Inflammatory macrophage treated with lipopolysaccharide for 4 hours (primary cell): ENCODE measurements around the gene LRRC45.

Experiments
- DNase-seq: peaks from one replicate; pipeline ENCODE4 v3.0.0-alpha.2; 2020

LRRC45 gene

DNA sequence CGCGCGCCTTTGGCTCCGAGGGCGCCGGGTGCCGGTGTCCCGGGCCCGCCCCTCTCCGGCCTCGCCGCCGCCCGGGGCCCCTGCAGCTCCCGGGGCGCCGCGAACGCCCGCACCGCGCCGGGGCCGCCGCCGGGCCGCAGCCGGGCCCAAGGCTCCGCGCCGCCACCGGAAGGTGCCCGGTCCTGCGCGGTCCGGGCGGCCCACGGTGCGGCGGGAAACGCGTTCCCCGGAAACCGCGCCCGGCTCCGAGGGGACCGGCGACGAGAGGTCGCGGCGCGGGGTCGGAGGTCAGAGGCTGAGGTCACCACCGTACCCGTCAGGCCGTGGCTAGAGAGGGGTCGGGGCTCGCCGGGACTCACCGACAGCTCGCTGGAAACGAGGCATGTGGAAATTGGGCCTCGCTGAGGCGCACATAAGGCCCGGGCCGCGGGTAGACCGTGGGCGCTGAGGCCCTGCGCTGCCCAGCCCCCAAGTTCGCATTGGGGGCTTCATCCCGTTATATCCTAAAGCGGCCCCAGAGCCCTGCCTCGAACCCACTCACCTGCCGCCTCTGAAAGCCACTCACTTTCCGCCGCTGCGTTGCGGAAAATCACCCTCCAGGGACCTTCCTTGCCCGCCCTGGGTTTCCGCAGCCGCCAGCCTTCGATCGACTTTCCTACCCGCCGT is 42.7 kb downstream of the LRRC45 start, which contains the start of gene DUS1L:
DUS1L (minus strand) TSS at position 167 of the 666 bp plus-strand sequence. CDS start 745 bp downstream, outside the sequence.
- DNase-seq, result peak; percentile 65

DNA sequence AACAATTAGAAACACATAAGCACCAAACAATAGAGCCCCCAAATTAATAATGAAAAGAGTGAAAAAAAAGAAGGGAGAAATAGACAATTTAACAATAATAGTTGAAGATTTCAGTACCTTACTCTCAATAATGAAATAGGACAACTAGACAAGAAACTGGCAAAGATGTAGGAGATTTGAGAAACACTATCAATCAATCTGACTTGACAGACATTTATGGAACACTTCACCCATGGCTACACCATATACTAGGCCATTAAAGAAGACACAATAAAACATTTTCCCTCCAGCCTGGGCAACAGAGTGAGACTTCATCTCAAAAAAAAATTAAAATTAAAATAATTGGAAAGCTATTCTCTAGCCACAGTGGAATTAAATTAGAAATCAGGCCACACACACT is 47.5 kb downstream of the LRRC45 start:
- DNase-seq, result no peak

GRCh38 chr17:82072827-82073226 is 49.7 kb downstream of the LRRC45 start:
- no peak for DNase-seq

DNA sequence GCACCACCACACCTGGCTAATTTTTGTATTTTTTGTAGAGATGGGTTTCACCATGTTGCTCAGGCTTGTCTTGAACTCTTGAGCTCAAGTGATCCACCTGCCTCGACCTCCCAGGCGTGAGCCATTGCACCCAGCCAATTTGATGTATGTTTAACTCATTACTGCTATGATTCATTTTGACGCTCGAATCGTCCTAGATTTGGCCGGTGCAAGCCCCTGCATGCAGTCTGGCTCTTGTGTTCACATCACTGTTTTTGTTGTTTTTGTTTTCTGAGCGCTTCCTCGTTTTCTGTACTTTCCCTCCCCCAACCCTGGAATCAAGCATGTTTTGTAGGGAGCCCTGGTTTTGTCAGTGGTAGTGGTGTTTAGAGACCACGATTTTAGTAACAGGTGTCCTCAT is 50.3 kb downstream of the LRRC45 start:
- no peak for DNase-seq

DNA sequence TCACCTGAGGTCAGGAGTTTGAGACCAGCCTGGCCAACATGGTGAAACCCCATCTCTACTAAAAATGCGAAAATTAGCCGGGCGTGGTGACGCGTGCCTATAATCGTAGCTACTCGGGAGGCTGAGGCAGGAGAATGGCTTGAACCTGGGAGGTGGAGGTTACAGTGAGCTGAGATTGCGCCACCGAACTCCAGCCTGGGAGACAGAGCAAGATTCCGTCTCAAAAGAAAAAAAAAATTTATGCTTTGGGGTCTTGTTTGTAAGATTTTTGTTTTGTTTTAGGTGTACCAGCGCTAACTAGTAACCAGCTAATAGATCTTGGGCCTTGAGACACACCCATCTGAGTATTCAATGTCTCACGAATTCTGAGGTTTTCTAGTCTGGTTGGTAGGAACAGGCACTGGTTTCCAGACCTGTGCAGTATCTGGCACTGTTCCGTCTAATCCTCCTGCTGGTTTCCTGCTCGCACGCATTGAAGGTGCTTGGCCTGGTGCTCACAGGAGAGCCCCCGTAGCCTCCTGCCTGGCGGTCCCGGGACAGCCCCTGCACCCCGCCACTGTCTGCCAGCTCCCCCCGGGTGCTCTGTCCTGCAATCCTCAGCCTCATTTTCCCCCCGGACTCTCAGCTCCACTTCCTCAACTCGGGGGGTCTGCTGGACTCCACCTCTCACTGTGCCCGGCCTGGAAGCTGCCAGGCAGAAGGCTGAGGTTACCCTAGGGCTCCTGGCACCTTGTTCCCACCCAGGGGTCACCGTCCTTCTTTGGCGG is 53.1 kb downstream of the LRRC45 start:
- no peak for DNase-seq

DNA sequence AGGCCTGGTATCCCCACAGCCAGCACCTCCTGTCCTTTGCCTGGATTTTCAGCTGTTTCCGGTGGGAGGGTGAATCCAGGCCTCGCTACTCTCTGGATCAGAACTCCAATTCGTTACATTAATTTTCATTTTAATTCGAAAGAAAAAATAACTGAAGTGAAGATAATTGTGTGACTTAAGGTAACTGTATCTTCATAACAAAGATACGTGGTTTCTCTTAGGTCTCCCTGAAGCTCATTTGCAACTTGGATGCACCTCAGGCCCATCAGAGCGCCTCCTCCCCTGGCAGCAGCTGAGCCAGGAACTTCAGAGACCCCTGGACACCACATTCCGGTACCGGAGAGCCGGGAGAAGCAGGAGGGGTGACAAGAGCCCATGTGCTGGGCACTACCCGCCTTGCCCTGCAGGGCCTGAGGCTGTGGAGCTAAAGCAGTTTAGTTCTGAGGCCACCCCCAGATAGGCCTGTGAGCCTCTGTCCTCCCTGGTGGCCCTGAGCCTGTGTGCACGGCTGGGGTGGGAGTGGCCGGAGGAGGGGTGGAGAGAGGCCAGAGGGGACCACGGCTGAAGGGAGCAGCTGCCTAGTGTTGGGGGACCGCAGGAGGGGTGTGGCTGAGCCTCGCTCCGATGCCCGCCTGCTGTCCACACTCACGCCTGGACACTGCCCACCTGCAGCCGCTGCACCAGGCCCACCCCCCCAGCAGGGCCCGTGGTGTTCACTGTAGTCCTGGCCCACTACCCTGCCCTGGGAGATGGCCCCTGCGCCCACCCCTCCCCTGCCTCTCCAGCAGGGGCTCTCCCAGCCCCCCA is 53.9 kb downstream of the LRRC45 start:
- DNase-seq, result no peak

DNA sequence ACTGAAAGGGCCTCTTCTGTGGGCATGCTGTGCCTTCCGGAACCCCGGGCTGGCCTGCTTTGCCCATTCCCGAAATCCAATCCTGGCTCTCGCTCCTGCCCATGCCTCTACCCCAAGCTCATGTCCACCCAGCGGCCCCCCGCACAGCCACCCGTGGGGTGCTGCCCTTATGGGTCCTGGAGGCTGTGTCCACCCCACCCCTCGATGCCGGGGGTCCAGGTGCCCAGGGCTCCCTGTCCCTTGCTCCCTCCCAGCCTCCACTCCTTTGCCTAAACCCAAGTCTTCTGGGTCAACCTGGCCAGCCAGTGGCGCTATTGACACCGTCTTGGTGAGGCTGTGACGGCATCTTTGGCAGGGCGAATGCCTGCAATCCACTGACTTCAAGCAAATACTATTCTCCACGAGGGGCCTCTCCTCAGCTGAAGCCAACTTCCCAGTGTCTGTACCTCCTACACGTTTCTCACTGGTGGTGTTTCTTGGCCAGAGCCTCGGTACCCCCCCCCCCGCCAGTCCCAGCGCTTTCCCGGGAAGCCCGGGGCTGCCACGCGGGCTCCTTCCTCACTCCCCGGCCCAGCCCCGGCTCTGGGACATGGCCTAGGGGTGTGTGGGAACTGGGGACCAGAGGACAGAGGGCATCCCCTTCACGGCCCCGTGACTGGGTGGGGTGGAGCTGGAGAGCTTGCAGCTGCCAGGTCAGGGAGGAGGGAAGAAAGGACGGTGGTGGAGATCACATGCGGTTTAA is 54.7 kb downstream of the LRRC45 start:
- no peak for DNase-seq

DNA sequence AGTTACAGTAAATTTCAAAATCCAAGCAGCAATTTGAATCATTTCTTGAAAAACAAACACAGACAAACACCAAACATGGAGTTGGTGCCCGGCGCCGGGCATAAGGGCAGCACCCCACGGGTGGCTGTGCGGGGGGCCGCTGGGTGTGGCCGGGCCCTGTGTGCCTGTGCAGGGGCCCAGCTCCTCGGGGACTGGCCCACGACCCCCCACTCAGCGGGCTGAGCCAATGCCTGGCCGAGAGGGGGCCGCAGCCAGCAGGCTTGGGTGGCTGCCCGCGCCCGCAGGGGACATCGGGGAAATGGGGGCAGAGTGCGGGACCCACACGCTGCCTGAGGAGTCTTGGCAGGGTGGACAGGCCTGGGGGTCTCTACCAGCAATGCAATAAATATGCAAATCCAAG is 55.3 kb downstream of the LRRC45 start:
- DNase-seq, result no peak

DNA sequence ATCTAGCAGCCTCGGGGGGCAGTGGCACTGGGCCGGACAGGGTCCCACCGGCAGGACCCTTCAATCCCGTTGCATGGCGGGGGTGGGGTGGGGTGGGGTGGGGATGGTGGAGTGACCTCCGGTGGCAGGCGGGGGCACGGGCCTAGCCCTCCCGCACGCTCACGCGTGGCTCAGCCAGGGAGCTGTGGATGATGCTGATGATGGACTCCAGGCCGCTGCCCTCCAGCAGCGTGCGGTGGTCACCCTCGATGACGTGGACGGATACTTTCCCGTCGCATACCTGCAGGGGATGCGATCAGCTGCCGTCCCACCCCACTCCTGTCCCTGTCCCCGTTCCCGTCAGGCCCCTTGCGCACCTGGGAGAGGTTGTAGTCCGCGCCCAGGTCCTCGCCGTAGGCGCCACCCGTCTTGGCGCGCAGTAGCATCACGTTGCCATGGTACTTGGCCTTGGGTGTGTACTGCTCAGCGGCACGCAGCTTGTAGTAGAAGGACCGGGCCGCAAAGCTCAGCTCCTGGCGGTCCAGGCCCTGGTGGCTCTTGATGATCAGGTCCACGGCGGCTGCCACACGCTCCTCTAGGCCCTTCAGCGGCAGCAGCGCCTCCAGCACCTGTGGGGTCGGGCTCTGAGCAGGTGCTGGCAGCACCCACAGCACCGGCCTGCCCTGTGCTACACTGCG is 56.0 kb downstream of the LRRC45 start:
- DNase-seq, result no peak

DNA sequence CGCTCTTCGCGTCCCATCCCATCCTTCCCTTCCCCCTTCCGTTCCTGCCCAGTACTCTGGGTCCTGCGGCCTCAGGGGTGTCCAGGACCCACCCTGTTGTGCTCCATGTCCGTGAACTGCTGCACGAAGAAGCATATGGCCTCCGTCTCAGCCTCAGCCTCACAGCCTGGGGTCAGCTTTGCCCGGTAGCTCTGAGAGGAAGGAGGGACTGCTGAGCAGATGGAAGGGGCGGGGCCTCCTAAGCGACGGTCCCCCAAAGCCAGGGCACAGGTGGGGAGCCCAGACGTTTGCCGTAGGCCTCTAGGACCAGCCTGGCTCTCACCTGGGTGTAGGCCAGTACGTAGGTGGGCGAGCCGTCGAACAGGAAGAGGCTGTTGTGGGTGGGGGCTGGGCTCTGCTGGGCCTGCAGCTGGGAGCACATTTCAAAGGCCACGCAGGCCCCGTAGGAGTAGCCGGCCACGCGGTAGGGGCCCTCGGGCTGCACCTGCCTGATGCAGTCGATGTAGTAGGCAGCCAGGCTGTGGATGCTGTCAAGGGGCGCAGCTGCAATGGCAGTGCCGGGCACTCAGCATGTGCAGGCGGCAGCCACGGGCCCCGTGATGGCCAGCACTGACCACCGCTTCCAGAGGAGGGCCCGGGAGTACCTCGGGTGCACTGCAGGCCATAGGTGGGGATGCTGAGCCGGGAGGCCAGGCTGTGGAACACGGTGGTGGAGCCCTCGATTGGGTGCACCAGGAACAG is 57.1 kb downstream of the LRRC45 start:
- no peak for DNase-seq
